H1 (cell line): Measurements from ENCODE around the gene FIP1L1. TPM values are rescaled to one million over a fixed set of nuclear protein-coding genes. Genes with fewer than 3 reads are reported as not detected.

Experiments used
- CTCF ChIA-PET: fragments of 300-600 bp; sonication (Branson Sonifier 250); formaldehyde crosslinking; loops from one replicate; lab custom pipeline; 2021; ENCODE audit not compliant: partially characterized antibody; lab: Charles Lee
- POLR2A ChIA-PET: fragments of 300-600 bp; sonication (Branson Sonifier 250); formaldehyde crosslinking; loops from one replicate; lab custom pipeline; 2021; ENCODE audit warnings: inconsistent platforms; ENCODE audit not compliant: partially characterized antibody; lab: Charles Lee
- DNase-seq, 2 experiments: peaks; one replicate each; pipeline versions ENCODE4 v3.0.0 to v3.0.0-alpha.2; 2010 to 2022; ENCODE audit warnings: low spot score in 2 of 2, low read depth in 1 of 2, mixed read lengths in 1 of 2
- FAIRE-seq: peaks from 2 replicates; lab custom pipeline; 2011; peaks lifted over from hg19 to GRCh38; lab: Jason Lieb, UNC
- H2AFZ ChIP-seq: 2 replicates; pipeline ENCODE4 v1.8.1; 2012; ENCODE audit warnings: low read length, inconsistent platforms
- H2AK5ac ChIP-seq: 2 replicates; pipeline ENCODE4 v1.6.1; 2013; ENCODE audit warnings: low read depth, low read length
- H2BK120ac ChIP-seq: replicated peaks from 2 replicates; pipeline ENCODE3; 2013; ENCODE audit warnings: low read depth, low read length, inconsistent platforms
- H2BK12ac ChIP-seq: 2 replicates; pipeline ENCODE4 v1.6.1; 2013; ENCODE audit warnings: low read depth, low read length
- H2BK15ac ChIP-seq: 2 replicates; pipeline ENCODE4 v1.6.1; 2013; ENCODE audit warnings: low read length
- H2BK20ac ChIP-seq: 2 replicates; pipeline ENCODE4 v1.6.1; 2013; ENCODE audit warnings: low read length
- H2BK5ac ChIP-seq: 2 replicates; pipeline ENCODE4 v1.6.1; 2013; ENCODE audit warnings: low read depth, low read length
- H3K14ac ChIP-seq: 2 replicates; pipeline ENCODE4 v1.6.1; 2013; ENCODE audit warnings: inconsistent platforms; ENCODE audit not compliant: insufficient read length
- H3K18ac ChIP-seq: 2 replicates; pipeline ENCODE4 v1.6.1; 2013; ENCODE audit warnings: low read length; ENCODE audit errors: extremely low read depth
- H3K23ac ChIP-seq: 2 replicates; pipeline ENCODE4 v1.6.1; 2013; ENCODE audit warnings: inconsistent platforms; ENCODE audit not compliant: insufficient read length
- H3K23me2 ChIP-seq: 2 replicates; pipeline ENCODE4 v1.6.1; 2013; ENCODE audit warnings: low read depth, low read length
- H3K27ac ChIP-seq: 2 replicates; pipeline ENCODE4 v1.6.1; 2011; ENCODE audit warnings: low read depth, low read length, inconsistent platforms
- H3K27me3 ChIP-seq, 4 experiments: replicated peaks in 1 of 4; 1 replicate in 1 of 4; 2 replicates in 3 of 4; pipeline versions ENCODE4 v1.6.1 to v1.8.1; 2011 to 2013; ENCODE audit warnings: low read length in 3 of 4, mild to moderate bottlenecking in 3 of 4, inconsistent platforms in 2 of 4, mixed read lengths in 2 of 4, moderate library complexity in 1 of 4; ENCODE audit not compliant: control insufficient read depth in 3 of 4, insufficient read depth in 3 of 4; ENCODE audit errors: extremely low read depth in 1 of 4
- H3K36me3 ChIP-seq, 4 experiments: 2 replicates each; pipeline versions ENCODE4 v1.6.1 to v1.8.1; 2011 to 2013; ENCODE audit warnings: mild to moderate bottlenecking in 4 of 4, low read length in 3 of 4, moderate library complexity in 2 of 4, control low read depth in 1 of 4, inconsistent platforms in 1 of 4; ENCODE audit not compliant: insufficient read depth in 4 of 4, control insufficient read depth in 2 of 4
- H3K4ac ChIP-seq: replicated peaks from 2 replicates; pipeline ENCODE3; 2013; ENCODE audit warnings: low read length, low read depth, mixed read lengths, inconsistent platforms; ENCODE audit not compliant: insufficient read length
- H3K4me1 ChIP-seq, 4 experiments: replicated peaks in 1 of 4; 1 replicate in 1 of 4; 2 replicates in 3 of 4; pipeline versions ENCODE4 v1.6.1 to v1.8.1; 2011 to 2013; ENCODE audit warnings: low read length in 3 of 4, inconsistent platforms in 2 of 4, mixed read lengths in 1 of 4; ENCODE audit not compliant: insufficient read depth in 4 of 4, control insufficient read depth in 3 of 4
- H3K4me2 ChIP-seq, 2 experiments: 2 replicates each; pipeline versions ENCODE4 v1.6.1 to v1.8.1; 2011 to 2013; ENCODE audit warnings: low read depth in 2 of 2, low read length in 2 of 2, control low read depth in 1 of 2, inconsistent platforms in 1 of 2, mild to moderate bottlenecking in 1 of 2; ENCODE audit not compliant: insufficient read depth in 1 of 2
- H3K4me3 ChIP-seq, 4 experiments: fragments of 200-600, 300-600 bp in 1 of 4; sonication (generic), shearing (Covaris generic), sonication (Bioruptor Twin) in 1 of 4; 2 replicates each; pipeline versions ENCODE4 v1.5.1 to v1.8.1; 2011 to 2016; ENCODE audit warnings: low read length in 4 of 4, low read depth in 3 of 4, control low read depth in 2 of 4, inconsistent platforms in 2 of 4, mild to moderate bottlenecking in 2 of 4, mixed read lengths in 1 of 4, moderate library complexity in 1 of 4; ENCODE audit not compliant: insufficient read depth in 2 of 4; ENCODE audit errors: extremely low read depth in 1 of 4
- H3K56ac ChIP-seq: replicated peaks from 2 replicates; pipeline ENCODE3; 2013; ENCODE audit warnings: low read depth, mild to moderate bottlenecking, mixed read lengths, low read length, inconsistent platforms; ENCODE audit not compliant: insufficient read length
- H3K79me1 ChIP-seq: 2 replicates; pipeline ENCODE4 v1.6.1; 2013; ENCODE audit warnings: low read depth, low read length, control low read depth
- H3K79me2 ChIP-seq, 2 experiments: 2 replicates each; pipeline versions ENCODE4 v1.6.1 to v1.8.1; 2012 to 2013; ENCODE audit warnings: low read length in 2 of 2, mild to moderate bottlenecking in 2 of 2, inconsistent platforms in 1 of 2; ENCODE audit not compliant: insufficient read depth in 2 of 2, control insufficient read depth in 1 of 2
- H3K9ac ChIP-seq, 4 experiments: replicated peaks in 1 of 4; 1 replicate in 1 of 4; 2 replicates in 3 of 4; pipeline versions ENCODE4 v1.6.1 to v1.8.1; 2011 to 2013; ENCODE audit warnings: low read depth in 3 of 4, low read length in 3 of 4, control low read depth in 2 of 4, mild to moderate bottlenecking in 2 of 4, moderate library complexity in 2 of 4, inconsistent platforms in 1 of 4; ENCODE audit errors: extremely low read depth in 1 of 4
- H3K9me3 ChIP-seq, 2 experiments: 2 replicates each; pipeline versions ENCODE4 v1.6.1 to v1.8.1; 2012 to 2013; ENCODE audit warnings: mild to moderate bottlenecking in 2 of 2, moderate library complexity in 2 of 2, control low read depth in 1 of 2, inconsistent platforms in 1 of 2, low read depth in 1 of 2, low read length in 1 of 2, mixed read lengths in 1 of 2; ENCODE audit not compliant: insufficient read depth in 2 of 2
- H4K20me1 ChIP-seq, 2 experiments: replicated peaks in 1 of 2; 2 replicates each; pipeline versions ENCODE3 to v1.8.1; 2011 to 2013; ENCODE audit warnings: inconsistent platforms in 2 of 2, low read length in 2 of 2, mild to moderate bottlenecking in 1 of 2; ENCODE audit not compliant: insufficient read depth in 2 of 2, control insufficient read depth in 1 of 2
- H4K5ac ChIP-seq: 2 replicates; pipeline ENCODE4 v1.6.1; 2013; ENCODE audit warnings: low read length, low read depth, mixed read lengths, inconsistent platforms; ENCODE audit not compliant: insufficient read length
- H4K8ac ChIP-seq: 2 replicates; pipeline ENCODE4 v1.8.0; 2013; ENCODE audit warnings: mild to moderate bottlenecking, moderate library complexity, low read length, inconsistent platforms; ENCODE audit not compliant: insufficient read depth; ENCODE audit errors: extremely low read depth
- H4K91ac ChIP-seq: replicated peaks from 2 replicates; pipeline ENCODE3; 2013; ENCODE audit warnings: low read length, mixed read lengths, inconsistent platforms; ENCODE audit not compliant: insufficient read length
- EGR1 ChIP-seq: IDR thresholded peaks from 2 replicates; pipeline ENCODE4 v1.6.1; 2011; ENCODE audit warnings: low read depth, low read length, borderline replicate concordance
- polyA plus RNA-seq, 7 experiments: library from polyadenylated mRNA; depleted of rRNA in 3 of 7; stranded (reverse) in 5 of 7; unstranded in 2 of 7; fragments of >200 nt in 5 of 7; fragments of 200-250 nt in 2 of 7; gene quantifications; 1 replicate in 5 of 7; 2 replicates in 1 of 7; 4 replicates in 1 of 7; pipeline versions ENCODE4 v1.2.1 to v1.2.3, GENCODE V29; 2011 to 2013; ENCODE audit warnings: missing spikeins in 2 of 7, mixed read lengths in 2 of 7
- total RNA-seq: library from RNA; stranded (reverse); fragmentation: NEBNext Ultra II Directional; extraction: Animal tissue kit (Norgen Biotek cat#: 25700); gene quantifications from 2 replicates; pipeline ENCODE4 v1.2.1, GENCODE V29; 2021

The FIP1L1 gene
- total and polyA plus RNA-seq, 2 of the 8 experiments (the other 6 are each of a cell fraction or from before 2014, with no cell fraction given): 19.5 to 53.7 TPM

GRCh38 chr4:53424280-53424679 is 46.8 kb downstream of the FIP1L1 start:
- Histone ChIP-seq H3K4me2 (no peak overlapping the region), H3K18ac (no peak overlapping the region), H3K9me3 (no peaks in the 10 kb centered on the region), H3K9ac (no peak overlapping the region), H3K36me3 (peaks cover 0 to 26% (median 4%) of the 10 kb centered on the region in 4 experiments; a peak in 5 of 8 replicates), H4K91ac (no peak overlapping the region), H2BK20ac (no peak overlapping the region), H3K4ac (no peak overlapping the region), H3K27ac (no peak overlapping the region), H3K14ac (no peak overlapping the region), H3K79me2 (no peaks in the 10 kb centered on the region), H2BK15ac (no peak overlapping the region), H3K23ac (no peak overlapping the region), H4K8ac (no peak overlapping the region), H3K4me3 (no peak overlapping the region), H2AFZ (no peak overlapping the region), H4K5ac (no peak overlapping the region), H2BK120ac (no peak overlapping the region), H3K79me1 (no peaks in the 10 kb centered on the region), H2AK5ac (no peak overlapping the region), H2BK5ac (no peak overlapping the region), H3K56ac (no peak overlapping the region), H3K23me2 (no peaks in the 10 kb centered on the region), H3K27me3 (no peaks in the 10 kb centered on the region), H2BK12ac (no peak overlapping the region), H3K4me1 (no peaks in the 10 kb centered on the region), H4K20me1 (no peaks in the 10 kb centered on the region)
- FAIRE-seq (no peak), DNase-seq (no peak)
- ChIA-PET POLR2A (interaction anchor here (1.8 kb wide), 1 partner anchor 10 kb away, joined by 4 read pairs; no protein-coding TSS in a partner anchor), CTCF (no interaction called here)
- TF ChIP-seq EGR1: no peak
